ENCODE results near the gene FAAP20.

The FAAP20 gene, protein sequence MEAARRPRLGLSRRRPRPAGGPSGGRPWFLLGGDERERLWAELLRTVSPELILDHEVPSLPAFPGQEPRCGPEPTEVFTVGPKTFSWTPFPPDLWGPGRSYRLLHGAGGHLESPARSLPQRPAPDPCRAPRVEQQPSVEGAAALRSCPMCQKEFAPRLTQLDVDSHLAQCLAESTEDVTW

GRCh38 chr1:2194319-2194897, at the start of gene FAAP20:
FAAP20 (minus strand) TSS chr1:2194772; CDS start chr1:2194749, 23 bp downstream.
- peak; percentile 50 to 75 for DNase-seq

- no peak for DNase-seq
These were observed 48.5 kb upstream of the FAAP20 start for GRCh38 chr1:2242814-2243725.

GRCh38 chr1:2241820-2242219, 47.2 kb upstream of the FAAP20 start:
- DNase-seq: no peak

- no peak for DNase-seq
These were observed 45.9 kb upstream of the FAAP20 start for GRCh38 chr1:2240270-2241156.

- no peak for DNase-seq
These were observed 44.9 kb upstream of the FAAP20 start for GRCh38 chr1:2239384-2239985.

GRCh38 chr1:2239013-2239370, 44.4 kb upstream of the FAAP20 start:
- DNase-seq: no peak

- peak; percentile 17 to 49 for DNase-seq
These were observed 43.9 kb upstream of the FAAP20 start for GRCh38 chr1:2238361-2239012.

GRCh38 chr1:2237773-2238172, 43.2 kb upstream of the FAAP20 start:
- DNase-seq: no peak

- DNase-seq: peak; percentile 28 to 69
These were observed 42.4 kb upstream of the FAAP20 start for GRCh38 chr1:2236695-2237677.

DNA sequence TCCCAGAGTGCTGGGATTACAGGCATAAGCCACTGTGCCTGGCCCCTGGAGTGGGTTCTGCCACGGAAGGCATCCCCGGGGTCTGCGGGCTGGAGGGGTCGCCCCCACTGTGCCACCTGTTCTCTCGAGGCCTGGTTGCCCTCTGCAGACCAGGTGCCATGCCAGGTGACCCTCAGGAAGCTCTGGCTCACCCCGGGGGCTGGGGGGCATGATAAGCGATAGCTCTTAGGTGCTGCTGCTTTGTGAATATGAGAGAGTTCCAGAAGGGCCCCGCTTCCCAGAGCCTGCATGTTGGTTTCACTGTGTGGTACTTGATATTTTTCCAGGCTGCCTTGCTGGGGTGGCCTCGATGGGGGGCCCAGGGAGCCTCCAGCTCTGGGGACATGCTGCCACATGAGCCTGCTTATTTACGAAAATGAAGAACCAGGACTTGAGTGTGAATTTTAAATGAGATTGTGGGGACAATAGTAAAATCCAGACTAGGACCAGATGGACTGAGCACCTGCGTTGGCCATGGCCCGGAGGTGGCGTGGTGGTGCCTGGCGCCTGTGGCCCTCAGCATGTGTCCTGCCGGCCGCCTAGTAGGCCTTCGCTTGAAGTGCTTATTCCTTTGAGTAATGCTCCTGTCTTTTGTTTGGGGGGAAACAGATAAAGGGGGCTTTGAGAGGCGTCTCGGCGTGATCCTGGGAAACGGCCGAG, 40.9 kb upstream of the FAAP20 start:
- DNase-seq: no peak

GRCh38 chr1:2234762-2235113, 40.2 kb upstream of the FAAP20 start:
- DNase-seq: no peak

DNA sequence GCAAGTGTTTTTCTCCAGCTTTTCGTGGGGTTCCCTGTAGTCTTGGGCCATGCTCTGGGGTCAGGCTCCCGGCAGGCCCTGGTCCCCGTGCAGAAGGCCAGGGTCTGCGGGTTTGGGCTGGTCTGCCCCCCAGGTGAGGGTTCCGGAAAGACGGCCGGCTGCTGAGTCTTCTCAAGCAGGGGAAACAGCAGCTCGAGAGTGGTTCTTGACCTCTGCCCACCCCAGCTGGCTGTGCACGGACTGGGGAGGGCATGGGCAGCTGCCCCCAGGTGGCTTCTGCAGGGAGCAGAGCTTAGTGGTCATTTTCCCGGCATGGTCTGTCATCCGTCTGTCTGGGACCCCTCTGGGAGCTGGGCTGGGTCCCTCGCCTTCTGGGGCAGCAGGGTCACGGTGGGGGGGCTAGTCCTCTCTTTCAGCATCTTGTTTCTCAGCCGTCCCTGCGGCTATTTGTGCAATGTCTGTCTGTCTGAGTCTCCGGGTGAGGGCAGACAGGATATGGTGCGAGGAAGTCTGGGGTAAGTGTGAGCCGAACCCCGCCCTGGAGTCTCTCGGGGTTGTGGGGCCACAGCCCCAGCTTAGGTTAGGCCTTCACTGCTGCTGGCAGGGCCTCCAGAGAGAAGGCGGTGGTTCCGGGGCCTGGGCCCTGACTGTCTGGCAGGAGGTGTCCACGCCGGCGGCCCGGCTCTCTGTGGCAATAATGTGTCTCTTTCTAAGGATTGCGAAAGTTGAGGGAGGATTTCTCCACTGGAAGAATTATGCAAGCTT, 39.6 kb upstream of the FAAP20 start:
- DNase-seq: no peak

GRCh38 chr1:2233468-2233867, 38.9 kb upstream of the FAAP20 start:
- DNase-seq: no peak

DNA sequence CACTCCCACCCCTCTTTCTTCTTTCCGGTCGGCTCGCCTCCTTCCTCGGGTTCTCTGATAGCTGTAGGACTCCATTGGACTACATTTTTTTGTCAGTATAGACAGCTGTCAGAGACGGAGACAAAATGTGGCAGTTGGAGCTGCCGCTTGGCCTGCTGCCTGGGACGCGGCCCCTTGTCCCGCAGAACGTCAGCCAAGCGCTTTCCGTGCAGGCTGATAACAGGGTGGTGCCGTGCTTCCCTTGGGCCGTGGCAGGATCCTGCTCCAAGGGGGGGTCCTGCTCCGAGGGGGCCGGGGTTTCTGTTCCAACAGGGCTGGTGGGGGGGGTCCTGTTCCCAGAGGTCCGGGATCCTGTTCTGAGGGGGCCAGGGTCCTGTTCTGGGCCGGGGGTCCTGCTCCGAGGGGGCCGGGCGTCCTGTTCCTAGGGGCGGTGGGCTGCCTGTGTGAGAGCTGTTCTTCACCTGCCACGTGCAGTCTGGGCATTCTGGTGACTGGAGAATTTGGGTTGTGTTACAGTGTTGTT, 38.4 kb upstream of the FAAP20 start:
- no peak for DNase-seq

GRCh38 chr1:2232255-2232915, 37.8 kb upstream of the FAAP20 start:
- no peak for DNase-seq

GRCh38 chr1:2231532-2232254, 37.1 kb upstream of the FAAP20 start:
- no peak for DNase-seq

GRCh38 chr1:2230781-2231531, 36.4 kb upstream of the FAAP20 start:
- no peak for DNase-seq
